COLO668 (cell line): ENCODE data around the gene GPR150.

Experiments
- DNase-seq: peaks from one replicate; lab custom pipeline; 2025; ENCODE audit not compliant: unreplicated experiment; lab: John Stamatoyannopoulos, UW

GPR150 gene

DNA sequence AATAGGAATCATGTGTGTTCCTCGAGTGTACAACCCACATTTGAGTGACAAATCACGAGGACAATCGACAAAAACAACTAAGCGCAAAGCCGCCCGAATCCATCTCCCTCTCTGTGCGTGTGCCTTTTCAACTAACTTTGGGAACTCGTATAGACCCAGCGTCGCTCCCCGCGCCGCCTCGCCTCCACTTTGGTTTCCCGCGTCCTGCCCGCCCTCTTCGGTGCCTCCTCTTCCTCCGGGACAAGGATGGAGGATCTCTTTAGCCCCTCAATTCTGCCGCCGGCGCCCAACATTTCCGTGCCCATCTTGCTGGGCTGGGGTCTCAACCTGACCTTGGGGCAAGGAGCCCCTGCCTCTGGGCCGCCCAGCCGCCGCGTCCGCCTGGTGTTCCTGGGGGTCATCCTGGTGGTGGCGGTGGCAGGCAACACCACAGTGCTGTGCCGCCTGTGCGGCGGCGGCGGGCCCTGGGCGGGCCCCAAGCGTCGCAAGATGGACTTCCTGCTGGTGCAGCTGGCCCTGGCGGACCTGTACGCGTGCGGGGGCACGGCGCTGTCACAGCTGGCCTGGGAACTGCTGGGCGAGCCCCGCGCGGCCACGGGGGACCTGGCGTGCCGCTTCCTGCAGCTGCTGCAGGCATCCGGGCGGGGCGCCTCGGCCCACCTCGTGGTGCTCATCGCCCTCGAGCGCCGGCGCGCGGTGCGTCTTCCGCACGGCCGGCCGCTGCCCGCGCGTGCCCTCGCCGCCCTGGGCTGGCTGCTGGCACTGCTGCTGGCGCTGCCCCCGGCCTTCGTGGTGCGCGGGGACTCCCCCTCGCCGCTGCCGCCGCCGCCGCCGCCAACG, at the start of gene GPR150:
TSS of gene GPR150 (plus strand) at position 58 of the 840 bp plus-strand sequence. CDS start at position 247, 189 bp downstream.
- peak; percentile 86 for DNase-seq

DNA sequence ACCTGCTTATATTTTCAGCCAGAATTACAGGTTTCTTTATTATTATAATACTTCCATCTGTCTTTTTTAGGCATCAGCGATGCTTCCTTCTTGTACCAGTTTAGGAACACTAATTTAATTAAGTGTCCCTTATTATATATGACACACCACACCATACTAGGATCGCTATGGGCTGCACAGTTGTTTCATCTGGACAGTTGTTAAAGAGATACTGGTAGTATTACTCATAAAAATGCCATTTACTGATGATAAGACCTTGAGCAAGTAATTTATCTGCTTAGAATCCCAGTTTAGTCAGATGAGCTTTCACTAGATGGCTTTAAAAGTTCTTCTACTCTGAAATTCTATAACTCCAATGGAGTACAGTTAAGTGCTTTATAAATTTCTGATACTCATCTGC, 47.9 kb upstream of the GPR150 start:
- DNase-seq = no peak

DNA sequence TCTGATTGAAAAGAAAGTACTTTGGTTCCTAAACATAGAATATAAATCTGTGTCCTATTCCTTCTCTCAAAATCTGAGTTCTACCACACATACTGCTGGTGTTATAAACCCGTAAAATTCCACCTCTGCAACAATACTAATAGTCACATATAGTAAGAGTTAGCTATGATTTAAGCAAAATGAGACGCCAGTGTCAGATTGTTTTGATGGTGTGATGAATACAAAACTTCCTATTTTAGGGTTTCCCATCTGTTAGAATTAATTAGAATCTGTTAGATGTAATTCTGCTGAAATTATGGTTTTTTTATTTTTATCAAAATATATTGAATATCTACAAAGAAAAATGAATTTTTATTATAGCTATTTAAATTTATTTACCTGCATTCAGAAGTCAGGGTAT, 38.3 kb upstream of the GPR150 start:
- no peak for DNase-seq

DNA sequence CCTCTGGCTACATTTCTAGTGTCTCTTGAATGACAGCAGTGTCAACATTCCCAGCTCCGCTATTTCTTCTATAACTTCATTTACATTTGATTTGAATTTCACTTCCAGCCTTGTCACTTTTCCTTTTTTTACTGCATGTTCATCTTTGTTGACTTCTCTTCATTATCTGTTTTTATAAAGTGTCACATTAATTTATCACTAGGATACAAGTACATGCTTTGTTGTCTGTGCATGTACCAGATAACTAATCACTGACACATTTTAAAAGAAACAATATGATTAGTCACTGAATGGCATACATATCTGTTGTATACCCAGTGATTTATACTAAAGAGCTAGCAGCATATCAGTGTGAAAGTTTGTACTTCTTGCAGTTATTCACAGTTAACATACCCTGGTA, 35.9 kb upstream of the GPR150 start:
- DNase-seq = no peak

DNA sequence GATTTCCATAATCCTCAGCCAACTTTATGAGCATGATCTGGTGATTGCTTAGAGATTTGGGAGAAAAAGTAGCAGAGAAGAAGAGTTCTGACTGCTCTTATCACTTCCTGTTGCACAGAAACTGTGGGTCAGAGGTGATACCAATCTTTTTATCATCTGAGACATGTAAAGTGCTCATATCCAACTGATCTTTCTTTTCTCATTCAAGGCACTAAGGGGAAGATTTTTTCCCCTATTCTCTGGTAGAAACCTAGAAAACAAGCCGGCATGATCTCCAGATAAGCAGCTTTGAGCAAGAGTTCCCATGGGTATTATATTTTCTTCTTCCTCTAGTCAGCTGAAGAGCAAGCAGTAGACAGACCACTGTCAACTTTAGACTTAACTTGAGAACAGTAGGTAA, 29.0 kb upstream of the GPR150 start:
- no peak for DNase-seq

DNA sequence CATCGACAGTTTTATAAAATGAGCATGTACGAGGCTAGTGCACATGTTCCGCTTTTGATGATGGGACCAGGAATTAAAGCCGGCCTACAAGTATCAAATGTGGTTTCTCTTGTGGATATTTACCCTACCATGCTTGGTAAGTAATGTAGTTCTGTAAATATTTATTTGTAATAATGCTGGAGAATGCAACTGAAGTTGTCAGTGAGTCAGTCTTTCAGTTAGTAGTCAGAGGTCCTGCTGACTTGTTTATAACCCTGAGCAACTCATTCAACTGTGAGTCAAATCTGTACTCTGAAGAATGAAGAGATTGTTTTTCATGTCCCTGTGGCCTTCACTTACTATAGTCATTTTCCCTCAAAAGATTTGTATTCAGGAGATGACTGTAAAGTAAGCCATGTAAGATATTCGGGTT, 28.4 kb upstream of the GPR150 start:
- no peak for DNase-seq

DNA sequence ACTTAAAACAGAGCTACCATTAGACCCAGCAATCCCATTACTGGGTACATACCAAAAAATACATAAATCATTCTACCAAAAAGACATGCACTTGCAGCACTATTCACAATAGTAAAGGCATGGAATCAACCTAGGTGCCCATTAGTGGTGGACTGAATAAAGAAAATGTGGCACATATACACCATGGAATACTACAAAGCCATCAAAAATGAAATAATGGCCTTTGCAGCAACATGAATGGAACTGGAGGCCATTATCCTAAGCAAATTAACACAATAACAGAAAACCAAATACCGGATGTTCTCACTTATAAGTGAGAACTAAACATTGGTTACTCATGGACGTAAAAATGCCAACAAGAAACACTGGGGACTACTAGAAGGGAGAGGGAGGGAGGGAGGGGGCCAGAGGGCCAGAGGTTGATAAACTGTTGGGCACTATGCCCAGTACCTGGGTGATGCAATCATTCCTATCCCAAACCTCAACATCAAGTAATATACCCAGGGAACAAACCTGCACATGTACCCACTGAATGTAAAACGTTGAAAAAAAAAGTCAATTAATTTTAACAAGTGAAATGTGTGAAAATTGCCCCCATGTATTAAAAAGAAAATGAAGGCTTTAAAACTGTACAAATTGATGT, 24.5 kb upstream of the GPR150 start:
- DNase-seq = no peak

DNA sequence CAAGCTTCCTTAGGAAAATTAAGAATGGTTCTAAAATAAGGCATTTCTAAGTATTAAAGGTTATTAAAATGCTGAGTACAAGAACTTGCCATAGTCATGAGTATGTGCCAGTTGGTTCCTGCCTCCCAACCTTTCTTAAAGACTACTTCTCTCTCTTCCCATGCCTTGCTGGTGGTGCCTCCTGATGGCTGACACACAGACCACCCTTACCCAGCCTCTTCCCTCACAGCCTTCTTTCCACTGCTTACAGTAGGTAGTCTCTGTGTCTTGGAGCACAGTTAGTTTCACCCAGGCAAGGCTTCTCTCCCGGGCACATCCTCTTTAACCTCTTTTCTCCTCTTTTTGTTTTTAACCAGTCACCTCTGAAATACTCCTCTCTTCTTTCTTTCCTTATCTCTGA, 20.6 kb upstream of the GPR150 start:
- DNase-seq = no peak

DNA sequence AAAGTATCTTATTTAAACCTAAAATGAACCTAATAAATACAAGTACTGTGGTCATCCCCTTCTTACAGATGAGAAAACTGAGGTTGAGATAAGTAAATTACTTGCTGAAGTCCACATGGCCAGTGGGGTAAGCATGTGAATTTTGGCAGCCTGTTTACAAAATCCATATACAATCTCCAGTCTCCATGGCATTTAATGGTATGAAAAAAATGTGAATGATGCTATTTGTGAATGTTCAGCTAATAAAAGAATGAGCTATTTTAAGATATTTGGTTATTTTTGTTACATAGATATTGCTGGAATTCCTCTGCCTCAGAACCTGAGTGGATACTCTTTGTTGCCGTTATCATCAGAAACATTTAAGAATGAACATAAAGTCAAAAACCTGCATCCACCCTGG, 19.3 kb upstream of the GPR150 start:
- no peak for DNase-seq

DNA sequence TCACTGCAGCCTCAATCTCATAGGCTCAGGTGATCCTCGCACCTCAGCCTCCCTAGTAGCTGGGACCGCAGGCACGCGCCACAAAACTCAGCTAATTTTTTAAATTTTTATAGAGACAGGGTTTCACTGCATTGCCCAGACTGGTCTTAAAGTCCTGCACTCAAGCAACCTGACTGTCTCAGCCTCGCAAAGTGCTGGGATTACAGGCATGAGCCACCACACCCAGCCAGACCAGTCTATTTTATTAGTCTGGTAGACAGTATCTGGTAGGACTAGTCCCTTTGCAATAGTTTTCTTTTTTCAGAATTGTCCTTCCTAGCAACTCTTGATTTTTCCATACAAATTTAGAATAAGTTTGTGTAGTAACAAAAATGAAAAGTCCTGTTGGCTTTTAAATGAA, 14.1 kb upstream of the GPR150 start:
- no peak for DNase-seq

DNA sequence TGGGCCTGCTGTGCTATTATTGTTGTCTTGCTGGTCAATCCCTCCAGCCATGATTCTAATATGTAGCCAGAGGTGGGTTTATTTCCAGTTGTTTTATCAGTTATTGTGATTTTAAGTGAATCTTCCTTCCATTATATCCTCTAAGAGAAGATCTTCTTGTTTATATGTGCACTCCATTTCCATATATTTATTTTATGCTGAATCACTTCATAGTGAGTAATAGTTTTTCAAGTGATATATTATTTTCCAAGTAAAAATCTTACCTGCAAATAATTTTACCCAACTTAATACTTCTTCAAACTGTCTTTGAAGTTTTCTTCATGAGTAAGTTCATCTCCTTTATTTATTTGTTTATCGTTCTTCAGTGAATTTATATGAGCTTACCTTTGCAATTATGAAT, 13.5 kb upstream of the GPR150 start:
- no peak for DNase-seq

DNA sequence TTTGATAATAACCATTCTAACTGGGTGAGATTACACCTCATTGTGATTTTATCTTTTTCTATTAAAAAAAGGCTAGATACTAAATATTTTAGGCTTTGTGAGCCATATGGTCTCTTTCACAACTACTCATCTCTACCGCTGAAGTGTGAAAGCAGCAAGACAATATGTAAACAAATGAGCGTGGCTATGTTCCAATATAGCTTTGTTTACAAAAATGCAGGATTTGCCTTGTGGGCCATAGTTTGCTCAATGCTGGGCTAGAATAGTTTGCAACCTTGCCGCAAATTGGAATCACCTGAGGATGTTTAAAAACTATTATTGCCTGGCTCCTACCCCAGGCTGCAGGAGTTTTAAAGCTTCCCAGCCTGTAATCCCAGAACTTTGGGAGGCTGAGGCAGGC, 10.2 kb upstream of the GPR150 start:
- DNase-seq = no peak

DNA sequence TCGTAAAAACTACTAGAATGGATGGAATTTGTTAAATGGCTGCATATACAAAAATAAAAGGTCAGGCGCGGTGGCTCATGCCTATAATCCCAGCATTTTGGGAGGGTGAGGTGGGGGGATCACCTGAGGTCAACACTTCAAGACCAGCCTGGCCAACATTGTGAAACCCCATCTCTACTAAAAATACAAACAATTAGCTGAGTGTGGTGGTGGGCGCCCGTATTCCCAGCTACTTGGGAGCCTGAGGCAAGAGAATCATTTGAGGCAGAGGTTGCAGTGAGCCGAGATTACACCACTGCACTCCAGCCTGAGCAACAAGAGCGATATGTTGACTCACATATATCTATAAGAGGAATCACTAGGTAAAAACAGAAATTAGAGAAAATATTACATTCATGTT, 9.3 kb upstream of the GPR150 start:
- no peak for DNase-seq

DNA sequence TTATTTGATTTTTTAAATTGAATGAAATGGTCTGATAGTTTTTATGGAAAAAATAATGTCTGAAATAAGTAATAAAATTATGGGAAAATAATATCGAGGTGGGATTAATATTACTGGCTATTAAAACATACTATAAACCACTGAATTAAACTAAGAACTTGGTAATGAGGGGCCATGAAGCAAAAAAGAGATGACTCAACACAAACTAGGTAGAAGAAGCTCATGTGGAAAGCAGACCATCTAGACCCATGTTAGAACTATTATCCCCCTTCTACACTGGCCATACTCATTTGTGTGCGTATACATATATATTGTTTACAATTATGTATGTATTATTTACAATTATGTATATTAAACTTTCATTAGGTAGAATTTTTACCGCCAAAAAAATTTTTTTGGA, 8.5 kb upstream of the GPR150 start:
- DNase-seq = no peak

DNA sequence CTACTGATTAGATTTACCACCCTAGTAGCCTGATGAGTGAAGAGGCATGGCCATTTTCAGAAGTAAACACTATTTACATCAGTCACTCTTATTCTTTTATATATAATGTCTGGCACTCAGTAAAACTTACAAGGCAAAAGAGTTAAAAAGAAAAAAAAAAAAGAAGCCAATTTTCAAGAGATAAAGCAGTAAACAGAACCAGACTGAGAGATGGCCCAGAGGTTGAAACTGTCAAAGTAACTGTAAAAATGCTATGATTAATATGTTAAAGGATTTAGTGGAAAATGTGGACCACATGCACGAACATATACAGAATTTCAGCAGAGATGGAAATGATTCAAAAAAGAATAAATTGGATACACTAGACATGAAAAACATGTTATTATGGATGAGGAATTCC, 6.4 kb upstream of the GPR150 start:
- DNase-seq = no peak

DNA sequence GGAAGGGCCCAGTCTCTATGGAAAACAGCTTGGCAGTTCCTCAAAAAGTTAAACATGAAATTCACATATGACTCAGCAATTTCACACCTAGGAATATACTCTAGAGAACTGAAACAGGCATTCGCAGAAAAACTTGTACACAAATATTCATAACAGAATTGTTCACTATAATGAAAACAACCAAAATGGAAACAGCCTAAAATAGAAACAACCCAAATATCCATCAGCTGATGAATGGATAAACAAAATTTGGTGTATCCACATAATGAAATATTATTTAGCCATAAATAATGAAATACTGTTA, 4.8 kb upstream of the GPR150 start:
- no peak for DNase-seq

DNA sequence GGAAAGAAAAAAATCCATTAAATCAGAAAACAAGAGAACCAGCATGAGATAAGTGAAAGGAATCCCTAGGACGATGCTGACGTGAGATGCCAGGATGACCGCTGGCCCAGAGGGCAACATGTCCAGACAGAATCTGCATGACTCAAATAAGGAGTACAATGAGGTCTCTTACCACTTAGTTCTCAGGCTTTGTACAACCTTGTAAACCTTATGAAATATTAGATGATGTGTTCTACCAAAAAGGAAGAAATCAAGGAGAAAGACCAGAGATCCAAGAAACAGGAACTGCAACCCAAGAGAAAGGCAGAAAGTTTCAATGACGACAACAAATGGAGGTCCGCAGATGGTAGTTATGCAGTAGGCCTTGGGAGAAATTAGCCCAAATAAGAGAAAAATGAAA, 2.8 kb upstream of the GPR150 start:
- no peak for DNase-seq

DNA sequence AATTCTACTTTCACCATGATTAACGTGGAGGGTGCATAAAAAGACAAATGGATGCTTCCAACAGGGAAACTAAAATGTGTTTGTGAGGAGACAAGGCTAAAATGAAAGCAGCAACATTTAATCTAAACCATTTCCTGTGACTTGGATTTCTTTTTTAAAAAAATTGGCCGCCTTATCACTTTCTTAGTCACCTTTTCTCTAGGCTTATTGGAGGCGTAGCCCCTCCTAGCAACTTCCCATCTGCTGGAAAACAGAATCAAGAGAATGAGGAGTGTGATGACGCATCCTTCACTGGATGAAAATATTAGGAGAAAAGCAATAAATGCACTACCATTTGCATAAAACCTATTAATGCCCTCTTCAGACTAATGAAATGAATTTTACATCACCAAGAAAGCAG, 791 bp upstream of the GPR150 start:
- DNase-seq = no peak

DNA sequence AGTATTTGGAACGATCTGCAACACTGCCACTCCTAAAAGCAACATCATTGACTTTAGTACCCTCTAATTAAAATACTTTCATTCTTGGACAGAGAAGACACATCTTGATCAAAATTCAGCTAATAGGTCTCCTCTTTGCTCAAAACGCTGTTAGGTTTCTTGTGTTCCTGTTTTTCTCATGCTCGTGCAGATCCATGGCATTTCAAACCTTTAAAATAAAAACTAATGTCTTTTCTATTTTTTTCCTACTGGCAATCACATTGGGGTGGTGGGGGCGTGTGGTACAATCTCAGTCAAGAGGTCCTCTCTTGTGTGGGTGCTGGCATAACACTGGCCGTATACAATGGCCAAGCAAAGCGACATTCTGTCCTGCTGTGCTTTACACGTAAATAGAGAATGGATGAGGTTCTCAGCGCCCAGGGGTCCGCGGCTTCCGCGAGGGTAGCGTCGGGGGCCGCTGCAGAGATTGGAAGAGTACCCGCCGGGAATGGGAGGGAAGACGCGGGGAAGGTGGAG, 315 bp upstream of the GPR150 start:
- peak; percentile 30 for DNase-seq

DNA sequence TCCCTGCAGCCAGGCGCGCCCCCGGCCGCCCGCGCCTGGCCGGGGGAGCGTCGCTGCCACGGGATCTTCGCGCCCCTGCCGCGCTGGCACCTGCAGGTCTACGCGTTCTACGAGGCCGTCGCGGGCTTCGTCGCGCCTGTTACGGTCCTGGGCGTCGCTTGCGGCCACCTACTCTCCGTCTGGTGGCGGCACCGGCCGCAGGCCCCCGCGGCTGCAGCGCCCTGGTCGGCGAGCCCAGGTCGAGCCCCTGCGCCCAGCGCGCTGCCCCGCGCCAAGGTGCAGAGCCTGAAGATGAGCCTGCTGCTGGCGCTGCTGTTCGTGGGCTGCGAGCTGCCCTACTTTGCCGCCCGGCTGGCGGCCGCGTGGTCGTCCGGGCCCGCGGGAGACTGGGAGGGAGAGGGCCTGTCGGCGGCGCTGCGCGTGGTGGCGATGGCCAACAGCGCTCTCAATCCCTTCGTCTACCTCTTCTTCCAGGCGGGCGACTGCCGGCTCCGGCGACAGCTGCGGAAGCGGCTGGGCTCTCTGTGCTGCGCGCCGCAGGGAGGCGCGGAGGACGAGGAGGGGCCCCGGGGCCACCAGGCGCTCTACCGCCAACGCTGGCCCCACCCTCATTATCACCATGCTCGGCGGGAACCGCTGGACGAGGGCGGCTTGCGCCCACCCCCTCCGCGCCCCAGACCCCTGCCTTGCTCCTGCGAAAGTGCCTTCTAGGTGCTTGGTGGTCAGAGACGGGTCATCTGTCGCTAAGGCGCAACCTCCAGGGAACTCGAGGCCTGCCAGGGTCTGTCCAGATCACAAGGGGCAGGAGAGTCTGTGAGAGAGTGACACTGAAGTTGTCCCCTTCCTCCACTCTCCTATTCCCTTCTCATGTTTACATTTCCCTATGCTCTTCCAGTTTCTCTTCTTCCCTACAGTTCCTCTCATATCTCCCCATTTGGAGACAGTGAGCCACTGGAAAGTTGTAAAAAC, 1.3 kb downstream of the GPR150 start:
- DNase-seq = peak; percentile 76

DNA sequence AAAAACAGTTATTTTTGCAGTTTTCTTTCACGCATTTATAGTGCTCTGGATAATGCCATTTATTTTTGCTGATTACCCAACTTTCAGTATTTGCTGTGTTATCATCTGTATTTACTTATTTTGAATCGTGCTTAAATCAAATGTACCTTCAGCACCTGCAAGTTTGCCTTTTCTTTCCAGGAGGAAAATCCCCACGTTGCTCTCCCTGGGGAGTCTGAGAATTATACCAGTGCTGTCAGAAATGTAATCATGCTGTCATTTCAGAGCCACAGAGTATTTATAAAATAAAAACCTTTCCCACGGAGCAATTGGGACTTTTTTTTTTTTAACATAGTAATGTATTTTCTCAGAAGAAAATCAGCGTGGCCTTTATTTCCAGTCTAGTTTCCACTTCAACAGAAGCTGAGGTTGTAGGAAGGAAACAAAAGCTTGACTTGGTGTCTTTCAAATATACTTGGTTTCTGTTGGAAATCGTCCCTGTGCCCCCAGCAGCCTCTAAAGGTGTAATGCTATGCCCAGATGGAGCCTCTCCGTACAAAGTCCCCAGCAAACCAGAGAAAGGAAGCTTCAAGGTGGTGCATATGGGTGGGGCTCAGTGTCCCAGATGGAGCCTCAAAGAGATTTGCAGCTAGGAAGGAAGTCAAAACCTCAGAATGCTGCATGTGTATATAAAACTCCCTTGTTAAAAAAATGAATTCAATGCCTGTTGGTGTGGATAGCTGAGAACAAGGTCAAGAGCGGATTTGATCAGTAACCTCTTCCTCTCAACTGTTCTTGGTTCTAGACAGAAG, 2.1 kb downstream of the GPR150 start:
- no peak for DNase-seq
